GOT3 (cell line): ENCODE results near the gene TRPM3.
"Not testable (repeated sequence)": the region's sequence is repeated elsewhere in the genome, so short reads cannot be mapped to it uniquely, and the experiment has no call there.

Experiments
- DNase-seq: peaks from one replicate; lab custom pipeline; 2025; ENCODE audit warnings: mixed read lengths; lab: John Stamatoyannopoulos, UW

The TRPM3 gene

DNA sequence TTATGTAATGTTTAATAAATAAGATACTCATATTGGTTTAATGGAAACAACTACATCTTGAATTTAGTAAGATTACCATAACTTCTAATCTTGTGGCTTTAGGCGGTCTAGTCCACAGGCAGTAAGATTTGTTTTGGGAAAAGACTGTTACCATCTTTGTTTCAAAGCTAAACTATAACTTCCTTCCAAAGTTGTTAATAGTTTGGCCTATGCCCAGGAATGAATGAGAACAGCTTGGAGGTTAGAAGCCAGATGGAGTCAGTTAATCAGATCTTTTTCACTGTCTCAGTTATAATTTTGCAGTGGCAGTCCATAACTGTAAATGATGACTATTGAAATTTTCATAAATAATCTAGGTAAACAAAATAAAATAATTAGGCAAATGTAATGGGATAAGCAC is 465.1 kb downstream of the TRPM3 start:
- DNase-seq = no peak

DNA sequence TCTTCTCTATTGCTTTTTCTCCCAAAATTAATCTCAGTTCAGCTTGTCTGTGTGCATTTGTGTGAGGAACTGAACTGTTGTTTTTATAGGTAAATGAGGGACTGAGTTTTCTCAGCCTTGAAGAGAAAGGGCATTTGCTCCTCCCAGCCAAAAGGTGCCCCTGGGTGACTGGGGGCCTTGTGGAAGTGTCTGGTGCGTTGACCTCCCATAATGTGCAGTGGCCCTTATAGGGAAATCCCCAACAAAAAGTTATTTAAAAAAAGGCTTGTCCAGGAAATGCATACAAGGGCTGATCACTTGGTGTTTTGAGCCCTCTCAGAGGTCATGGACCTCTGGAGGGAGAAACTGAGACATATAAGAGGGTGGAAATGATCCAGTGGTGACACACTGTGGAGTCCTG is 467.3 kb downstream of the TRPM3 start:
- no peak for DNase-seq

DNA sequence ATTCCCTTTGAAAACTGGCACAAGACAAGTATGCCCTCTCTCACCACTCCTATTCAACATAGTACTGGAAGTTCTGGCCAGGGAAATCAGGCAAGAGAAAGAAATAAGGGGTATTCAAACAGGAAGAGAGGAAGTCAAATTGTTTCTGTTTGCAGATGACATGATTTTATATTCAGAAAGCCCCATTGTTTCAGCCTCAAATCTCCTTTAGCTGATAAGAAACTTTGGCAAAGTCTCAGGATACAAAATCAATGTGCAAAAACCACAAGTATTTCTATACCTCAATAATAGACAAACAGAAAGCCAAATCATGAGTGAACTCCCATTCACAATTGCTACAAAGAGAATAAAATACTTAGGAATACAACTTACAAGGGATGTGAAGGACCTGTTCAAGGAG is 476.8 kb downstream of the TRPM3 start:
- not testable (repeated sequence) for DNase-seq

DNA sequence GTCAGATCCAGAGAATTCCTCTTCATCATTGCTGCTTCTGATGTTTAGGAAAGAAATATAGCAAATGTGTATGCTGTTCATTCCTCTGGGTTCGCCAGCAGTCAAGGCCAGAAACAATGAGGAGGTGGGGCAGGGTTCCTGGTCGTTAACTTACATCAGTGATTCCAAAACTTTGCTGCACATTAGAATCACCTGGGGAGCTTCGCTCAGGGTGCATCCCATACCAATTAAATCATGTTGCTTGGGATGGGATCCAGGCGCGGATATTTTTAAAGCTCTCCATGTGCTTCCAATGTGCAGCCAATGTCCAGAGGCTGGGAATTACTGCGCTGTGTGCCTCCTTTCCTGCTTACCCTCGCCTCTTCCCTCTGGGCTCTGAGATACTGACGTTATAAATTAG is 479.1 kb downstream of the TRPM3 start:
- no peak for DNase-seq

GRCh38 chr9:70641631-70642030 is 479.8 kb downstream of the TRPM3 start:
- no peak for DNase-seq

GRCh38 chr9:70641031-70641430 is 480.4 kb downstream of the TRPM3 start:
- DNase-seq = no peak

- DNase-seq = no peak
Measured at GRCh38 chr9:70639853-70640814, 481.3 kb downstream of the TRPM3 start.

GRCh38 chr9:70635790-70636189 is 485.6 kb downstream of the TRPM3 start:
- DNase-seq = no peak

- DNase-seq = no peak
Measured at GRCh38 chr9:70634696-70635095, 486.7 kb downstream of the TRPM3 start.

- DNase-seq = no peak
Measured at GRCh38 chr9:70630971-70631370, 490.4 kb downstream of the TRPM3 start.

GRCh38 chr9:70629080-70629685 is 492.2 kb downstream of the TRPM3 start:
- not testable (repeated sequence) for DNase-seq

DNA sequence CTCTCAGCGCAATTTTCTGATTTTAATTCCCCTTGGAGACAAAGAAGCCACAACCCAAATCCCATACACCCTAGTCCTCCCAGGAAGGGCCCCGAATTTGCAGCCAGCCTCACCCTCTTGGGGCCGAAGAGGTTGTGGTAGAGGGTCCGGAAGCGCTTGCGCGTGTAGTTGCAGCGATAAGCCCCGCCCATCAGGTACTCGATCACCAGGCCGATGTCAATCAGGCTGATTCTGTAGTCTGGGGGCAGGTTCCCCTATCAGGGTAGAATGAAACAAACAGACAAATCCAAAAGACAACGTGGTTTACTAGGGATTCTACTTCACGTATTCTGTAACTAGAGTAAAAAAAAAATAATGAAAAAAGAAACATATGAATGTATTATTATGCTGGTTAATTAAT is 496.3 kb downstream of the TRPM3 start:
- no peak for DNase-seq

- no peak for DNase-seq
Measured at GRCh38 chr9:70618784-70619183, 502.6 kb downstream of the TRPM3 start.

DNA sequence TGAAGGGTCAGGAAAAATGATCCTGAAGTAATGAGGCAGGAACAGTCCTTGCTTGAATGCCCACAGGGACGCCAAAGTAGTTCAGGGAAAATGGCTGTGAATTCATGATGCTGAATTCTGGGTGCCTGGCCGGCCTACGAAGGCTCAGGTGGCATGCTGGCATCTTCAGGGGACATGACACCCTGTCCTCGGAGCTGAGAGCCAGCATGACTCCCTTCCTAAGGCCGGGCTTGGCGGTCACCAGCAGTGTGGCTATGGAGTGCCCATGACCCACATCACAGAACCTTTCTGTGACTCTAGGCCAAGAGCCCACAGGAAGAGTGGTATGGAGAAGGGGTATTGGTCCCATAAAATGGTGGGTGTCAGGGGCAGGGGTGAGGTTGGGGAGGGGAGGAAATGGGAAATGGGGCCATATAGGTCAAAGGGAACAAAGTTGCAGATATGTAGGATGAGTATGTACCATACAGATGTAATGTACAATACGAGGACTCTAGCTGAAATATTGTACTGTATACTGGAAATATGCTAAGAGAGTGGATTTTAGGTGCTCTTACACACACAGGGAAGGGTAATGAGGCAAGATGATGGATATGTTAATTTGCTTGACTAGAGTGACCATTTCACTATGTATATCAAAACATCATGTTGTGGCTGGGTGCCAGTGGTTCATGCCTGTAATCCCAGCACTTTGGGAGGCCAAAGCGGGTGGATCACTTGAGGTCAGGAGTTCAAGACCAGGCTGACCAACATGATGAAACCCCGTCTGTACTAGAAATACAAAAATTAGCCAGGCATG is 504.2 kb downstream of the TRPM3 start:
- no peak for DNase-seq

DNA sequence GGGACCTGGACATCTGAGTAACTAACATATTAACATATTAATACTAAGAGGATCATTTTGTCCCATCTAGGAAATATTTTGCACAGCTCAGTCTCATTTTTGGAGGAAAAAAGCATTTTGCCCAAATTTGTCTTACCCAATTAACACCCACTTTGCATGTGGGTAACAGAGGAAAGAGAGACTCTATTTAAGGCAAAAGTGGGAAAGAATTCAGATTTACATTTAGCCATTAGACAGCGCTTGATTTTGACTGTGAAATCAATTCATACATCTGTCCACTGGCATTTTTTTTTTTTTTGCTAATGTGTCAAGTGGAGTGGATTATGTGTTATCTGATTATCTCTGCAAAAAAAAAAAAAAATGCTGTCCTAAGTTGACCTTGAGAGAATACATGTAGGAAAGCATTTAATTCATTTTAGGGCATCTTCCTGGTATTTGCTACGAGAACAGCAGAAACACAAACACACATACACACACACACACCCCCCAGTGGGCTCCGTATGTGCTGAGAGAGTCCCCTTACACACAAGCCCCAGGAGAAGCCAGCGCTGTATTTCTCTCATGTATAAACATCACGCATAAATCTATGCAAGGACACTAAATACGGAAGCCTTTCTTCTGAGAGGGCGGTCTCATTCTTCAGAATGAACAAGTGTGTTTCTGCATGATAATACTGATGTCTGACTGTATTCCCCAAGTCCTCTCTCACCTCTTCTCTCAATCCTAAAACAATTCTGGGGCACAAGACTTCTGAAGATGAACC is 505.0 kb downstream of the TRPM3 start:
- DNase-seq = no peak

DNA sequence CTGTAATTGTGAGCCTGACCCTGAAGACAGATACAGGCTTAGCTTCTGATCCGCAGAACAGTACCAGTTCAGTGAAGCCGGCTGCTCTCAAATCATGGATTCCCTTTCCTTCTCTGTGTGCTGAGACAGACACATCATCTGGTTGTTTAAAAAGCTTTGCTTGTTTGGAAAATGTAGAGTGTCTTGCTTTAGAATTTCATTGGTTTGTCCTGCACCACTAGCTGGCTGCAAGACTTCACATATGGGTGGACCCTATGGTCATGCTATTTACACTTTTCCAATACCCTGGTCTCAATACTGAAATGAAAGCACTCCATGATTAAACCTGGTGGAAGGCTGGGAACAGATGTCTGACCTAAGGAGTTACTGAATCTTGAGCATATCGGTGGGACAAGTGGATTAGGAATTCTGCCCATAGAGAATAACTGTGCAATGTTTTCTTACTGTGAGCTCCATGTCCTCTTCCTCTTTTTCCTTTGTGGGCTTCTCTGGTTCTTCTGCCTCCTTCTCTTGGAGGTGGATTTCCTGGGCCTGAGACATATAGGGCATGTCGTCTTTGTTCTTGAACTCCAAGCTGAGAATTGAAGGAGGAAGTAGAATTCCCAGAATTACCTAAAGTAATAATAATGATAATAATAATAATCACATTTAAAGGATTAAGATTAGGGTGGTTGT is 505.8 kb downstream of the TRPM3 start:
- DNase-seq = no peak

DNA sequence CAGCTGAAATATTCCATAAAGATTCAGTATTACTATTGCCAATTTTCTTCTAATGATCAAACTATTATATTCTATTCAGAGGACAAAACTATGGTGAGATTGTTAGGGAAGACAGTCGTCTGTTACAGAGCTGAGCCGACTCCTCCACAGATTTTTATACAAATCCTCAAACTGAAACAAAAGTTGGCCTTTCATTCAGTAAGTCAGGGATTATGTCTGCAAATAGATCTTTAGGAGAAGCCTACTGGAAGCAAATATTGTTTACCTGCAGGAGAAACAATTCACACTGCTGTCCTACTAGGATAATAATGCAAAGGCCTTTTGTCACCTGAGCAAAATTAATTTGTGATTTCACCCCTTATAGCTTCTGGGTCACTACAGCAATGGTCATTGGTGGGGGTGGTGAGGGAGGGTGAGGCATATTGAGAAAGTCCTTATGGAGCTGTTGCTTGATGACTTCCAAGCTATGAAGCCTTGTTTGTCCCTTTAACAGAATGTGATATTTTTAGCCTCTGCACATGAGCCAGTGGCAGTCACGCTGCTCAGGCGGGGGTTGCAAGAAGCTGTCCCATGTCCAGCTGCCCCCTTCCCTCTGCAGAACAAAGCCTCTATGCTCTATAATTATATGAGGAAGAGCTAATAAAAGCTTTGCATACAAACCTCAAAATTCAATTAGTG is 506.5 kb downstream of the TRPM3 start:
- DNase-seq = no peak

- DNase-seq = no peak
Measured at GRCh38 chr9:70613024-70613768, 508.2 kb downstream of the TRPM3 start.

DNA sequence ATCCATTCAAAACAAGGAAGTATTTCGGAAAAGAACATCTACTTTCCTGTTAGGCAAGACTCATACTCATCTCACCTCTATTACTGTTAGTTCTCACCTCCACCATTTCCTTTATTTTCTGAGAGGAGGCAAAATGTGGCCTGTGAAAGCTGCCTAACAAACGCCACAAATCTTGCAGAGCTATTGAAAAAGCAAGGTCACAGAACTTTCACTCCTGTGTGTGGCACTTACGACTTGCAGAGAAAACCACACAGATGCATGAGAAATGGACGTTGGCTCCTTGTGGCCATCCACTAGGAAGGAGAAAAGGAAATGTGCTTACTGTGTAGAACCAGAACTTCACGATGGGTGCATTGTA is 511.2 kb downstream of the TRPM3 start:
- no peak for DNase-seq
